ENCODE results near the gene EIF2D.

The EIF2D gene

GRCh38 chr1:206544562-206545257 is 67.6 kb downstream of the EIF2D start:
- DNase-seq, result no peak

Data from SIG-M5 (cell line).